Thyroid gland (tissue), 4 donors: ENCODE measurements around the gene FASTKD3.

Experiments used
- CTCF ChIP-seq, 6 experiments: fragments of 200-600 bp in 3 of 6; fragments of 450-650 bp in 3 of 6; sonication (generic) in 3 of 6; IDR thresholded peaks; one replicate each; pipeline ENCODE4 v1.5.1; 2016 to 2019; ENCODE audit warnings: antibody characterized with exemption in 6 of 6, mild to moderate bottlenecking in 2 of 6, inconsistent platforms in 1 of 6, moderate library complexity in 1 of 6
- POLR2A ChIP-seq, 2 donors: fragments of 450-650 bp; IDR thresholded peaks; one replicate each; pipeline ENCODE4 v1.6.1; 2017; ENCODE audit warnings: antibody characterized with exemption in 2 of 2, mild to moderate bottlenecking in 2 of 2, moderate library complexity in 1 of 2

- peak in 5 of 6 experiments; percentile 23 to 67 (median 64) for TF ChIP-seq CTCF (IDR thresholded peaks at IDR 0.05)
- TF ChIP-seq POLR2A (IDR thresholded peaks at IDR 0.05): no peak
Measured at GRCh38 chr5:7886849-7887475, 18.1 kb upstream of the FASTKD3 start.
